Upper lobe of right lung (tissue), 1 donor: Measurements from ENCODE around the gene C1orf210. TPM values are rescaled to one million over a fixed set of nuclear protein-coding genes. Genes with fewer than 3 reads are reported as not detected.

Source experiments
- ATAC-seq: fragments of 200-7000 bp; cut with Tn5 transposase; one replicate; pipeline ENCODE4 v1.9.1; 2020; ENCODE audit warnings: mild to moderate bottlenecking, moderate library complexity
- DNase-seq: peaks from one replicate; pipeline ENCODE4 v3.0.0-alpha.2; 2020
- H3K27ac ChIP-seq: fragments of 200-600 bp; one replicate; pipeline ENCODE4 v1.8.0; 2022
- H3K27me3 ChIP-seq: fragments of 200-600 bp; one replicate; pipeline ENCODE4 v1.8.0; 2022; ENCODE audit warnings: mild to moderate bottlenecking
- H3K36me3 ChIP-seq: fragments of 200-600 bp; one replicate; pipeline ENCODE4 v1.8.0; 2022
- H3K4me1 ChIP-seq: fragments of 200-600 bp; one replicate; pipeline ENCODE4 v1.8.0; 2022
- H3K4me3 ChIP-seq: fragments of 200-600 bp; one replicate; pipeline ENCODE4 v1.8.0; 2022; ENCODE audit warnings: mild to moderate bottlenecking
- H3K9me3 ChIP-seq: fragments of 200-600 bp; one replicate; pipeline ENCODE4 v1.8.0; 2022
- intact Hi-C: fragments of 100-400 bp; cut with DNase I; formaldehyde crosslinking; loops from one replicate; pipeline ENCODE4 v1.11.0; 2022
- total RNA-seq: library from RNA; stranded (reverse); fragmentation: NEBNext Ultra II Directional; extraction: Animal tissue kit (Norgen Biotek cat#: 25700); gene quantifications from one replicate; pipeline ENCODE4 v1.2.1, GENCODE V29; 2021
- TF ChIP-seq, protein P1 (sequence below): fragments of 200-600 bp; IDR thresholded peaks from one replicate; pipeline ENCODE4 v1.8.0; 2022; ENCODE audit warnings: antibody characterized with exemption
- donor health status: DM: no; HTN: yes; CAD: no; lungs with severe emphysema.

C1orf210 gene
- total RNA-seq, 1 donor from 2014 or later, result 18.9 TPM

- peaks cover 13% of the 10 kb centered on the region for H3K4me1 ChIP-seq
- H3K36me3 ChIP-seq, result no peaks in the 10 kb centered on the region
- intact Hi-C loops, result loop anchor here (10.0 kb wide), 1 partner anchor 117 kb away; the partner anchor contains the start of gene CDC20
- no peak for DNase-seq
- no peaks in the 10 kb centered on the region for H3K9me3 ChIP-seq
- TF ChIP-seq, protein P1, sequence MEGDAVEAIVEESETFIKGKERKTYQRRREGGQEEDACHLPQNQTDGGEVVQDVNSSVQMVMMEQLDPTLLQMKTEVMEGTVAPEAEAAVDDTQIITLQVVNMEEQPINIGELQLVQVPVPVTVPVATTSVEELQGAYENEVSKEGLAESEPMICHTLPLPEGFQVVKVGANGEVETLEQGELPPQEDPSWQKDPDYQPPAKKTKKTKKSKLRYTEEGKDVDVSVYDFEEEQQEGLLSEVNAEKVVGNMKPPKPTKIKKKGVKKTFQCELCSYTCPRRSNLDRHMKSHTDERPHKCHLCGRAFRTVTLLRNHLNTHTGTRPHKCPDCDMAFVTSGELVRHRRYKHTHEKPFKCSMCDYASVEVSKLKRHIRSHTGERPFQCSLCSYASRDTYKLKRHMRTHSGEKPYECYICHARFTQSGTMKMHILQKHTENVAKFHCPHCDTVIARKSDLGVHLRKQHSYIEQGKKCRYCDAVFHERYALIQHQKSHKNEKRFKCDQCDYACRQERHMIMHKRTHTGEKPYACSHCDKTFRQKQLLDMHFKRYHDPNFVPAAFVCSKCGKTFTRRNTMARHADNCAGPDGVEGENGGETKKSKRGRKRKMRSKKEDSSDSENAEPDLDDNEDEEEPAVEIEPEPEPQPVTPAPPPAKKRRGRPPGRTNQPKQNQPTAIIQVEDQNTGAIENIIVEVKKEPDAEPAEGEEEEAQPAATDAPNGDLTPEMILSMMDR, result peak; percentile 76
- H3K27me3 ChIP-seq, result no peaks in the 10 kb centered on the region
- peak overlapping the region; percentile 6 for H3K27ac ChIP-seq
- ATAC-seq, result peak; percentile 88
- H3K4me3 ChIP-seq, result no peak overlapping the region
Measured at GRCh38 chr1:43238085-43238484, 47.3 kb downstream of the C1orf210 start.

GRCh38 chr1:43237121-43237520 is 48.3 kb downstream of the C1orf210 start:
- H3K9me3 ChIP-seq, result no peaks in the 10 kb centered on the region
- no peak for ATAC-seq
- DNase-seq, result no peak
- peak overlapping the region; percentile 6 for H3K27ac ChIP-seq
- intact Hi-C loops, result loop anchor here (10.0 kb wide), 1 partner anchor 118 kb away; the partner anchor contains the start of gene CDC20
- H3K27me3 ChIP-seq, result no peaks in the 10 kb centered on the region
- no peaks in the 10 kb centered on the region for H3K36me3 ChIP-seq
- peaks cover 13% of the 10 kb centered on the region for H3K4me1 ChIP-seq
- no peak overlapping the region for H3K4me3 ChIP-seq
- TF ChIP-seq, protein P1, result no peak

- intact Hi-C loops, result loop anchor here (10.0 kb wide), 1 partner anchor 119 kb away; the partner anchor contains the start of gene CDC20
Measured at GRCh38 chr1:43235451-43236121, 49.8 kb downstream of the C1orf210 start.

DNA sequence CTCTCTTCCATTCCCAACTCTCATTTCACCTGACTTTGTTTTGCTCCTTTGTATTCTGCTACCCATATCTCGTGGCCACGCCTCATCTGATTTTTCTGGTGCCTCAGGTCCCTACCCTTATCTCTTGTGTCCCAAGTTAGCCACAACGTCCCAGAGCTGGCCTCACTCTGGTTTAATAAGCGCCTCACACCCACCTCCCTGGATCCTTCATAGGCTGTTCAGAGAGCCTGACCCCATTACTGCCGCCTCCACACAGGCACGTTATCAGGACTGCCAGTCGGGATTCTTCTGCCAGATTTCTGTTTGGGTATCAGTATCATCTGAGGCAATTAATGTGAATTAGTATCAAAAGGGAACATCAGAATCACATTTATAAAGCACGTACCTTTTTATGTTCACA is 50.3 kb downstream of the C1orf210 start:
- Histone ChIP-seq H3K4me3 (no peak overlapping the region), H3K9me3 (no peaks in the 10 kb centered on the region), H3K4me1 (peaks cover 12% of the 10 kb centered on the region), H3K27ac (no peak overlapping the region), H3K27me3 (no peaks in the 10 kb centered on the region), H3K36me3 (no peaks in the 10 kb centered on the region)
- intact Hi-C loops, result loop anchor here (10.0 kb wide), 1 partner anchor 120 kb away; the partner anchor contains the start of gene CDC20
- no peak for ATAC-seq
- no peak for DNase-seq
- TF ChIP-seq, protein P1, result no peak

More at GRCh38 chr1:43235451-43236121, 49.8 kb downstream of the C1orf210 start:
- no peaks in the 10 kb centered on the region for H3K9me3 ChIP-seq
- TF ChIP-seq, protein P1, result no peak
- ATAC-seq (peak; percentile 45), DNase-seq (no peak)
- H3K4me3 ChIP-seq, result no peak overlapping the region
- H3K27ac ChIP-seq, result no peak overlapping the region
- no peaks in the 10 kb centered on the region for H3K27me3 ChIP-seq
- peaks cover 9% of the 10 kb centered on the region for H3K4me1 ChIP-seq
- no peaks in the 10 kb centered on the region for H3K36me3 ChIP-seq

DNA sequence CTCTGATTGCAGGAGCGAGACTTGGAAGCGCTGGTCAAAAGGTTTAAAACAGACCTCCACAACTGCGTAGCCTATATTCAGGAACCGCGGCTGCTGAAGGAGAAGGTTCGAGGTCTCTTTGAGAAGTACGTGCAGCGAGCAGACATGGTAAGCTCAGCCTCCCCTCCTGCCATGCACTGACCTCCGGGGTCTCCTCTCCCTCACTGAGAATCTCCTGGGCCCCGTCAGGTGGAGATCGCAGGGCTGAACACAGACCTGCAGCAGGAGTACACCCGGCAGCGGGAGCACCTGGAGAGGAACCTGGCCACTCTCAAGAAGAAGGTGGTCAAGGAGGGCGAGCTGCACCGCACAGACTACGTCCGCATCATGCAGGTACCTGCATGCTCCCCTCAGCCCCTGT is 51.1 kb downstream of the C1orf210 start:
- intact Hi-C loops, result loop anchor here (10.0 kb wide), 1 partner anchor 121 kb away; the partner anchor contains the start of gene CDC20
- no peak for DNase-seq
- no peak overlapping the region for H3K27ac ChIP-seq

More for the DNA sequence above, 51.1 kb downstream of the C1orf210 start:
- no peak for ATAC-seq
- Histone ChIP-seq H3K4me1 (peaks cover 12% of the 10 kb centered on the region), H3K36me3 (no peaks in the 10 kb centered on the region), H3K9me3 (no peaks in the 10 kb centered on the region), H3K27me3 (no peaks in the 10 kb centered on the region), H3K4me3 (no peak overlapping the region)
- TF ChIP-seq, protein P1, result no peak
